Left ventricle myocardium inferior (tissue), 1 donor: ENCODE data around the gene TTC39B. TPM values are rescaled to one million over a fixed set of nuclear protein-coding genes. Genes with fewer than 3 reads are reported as not detected.

Experiments
- DNase-seq: peaks from one replicate; pipeline ENCODE4 v3.0.0-alpha.2; 2020
- H3K27ac ChIP-seq: fragments of 200-600 bp; replicated peaks from 2 replicates; pipeline ENCODE4 v1.8.0; 2021
- H3K27me3 ChIP-seq: fragments of 200-600 bp; 2 replicates; pipeline ENCODE4 v1.8.0; 2021; ENCODE audit warnings: low read depth
- H3K36me3 ChIP-seq: fragments of 200-600 bp; 2 replicates; pipeline ENCODE4 v1.8.0; 2021
- H3K4me1 ChIP-seq: fragments of 200-600 bp; 2 replicates; pipeline ENCODE4 v1.8.0; 2021
- H3K4me3 ChIP-seq: fragments of 200-600 bp; 2 replicates; pipeline ENCODE4 v1.8.0; 2021; ENCODE audit warnings: mild to moderate bottlenecking, moderate library complexity
- H3K9me3 ChIP-seq: fragments of 200-600 bp; replicated peaks from 2 replicates; pipeline ENCODE4 v1.8.0; 2021
- intact Hi-C: fragments of 100-400 bp; cut with micrococcal nuclease; formaldehyde crosslinking; loops from one replicate; pipeline ENCODE4 v1.11.0; 2022
- total RNA-seq: library from RNA; stranded (reverse); fragmentation: NEBNext Ultra II Directional; extraction: Animal tissue kit (Norgen Biotek cat#: 25700); gene quantifications from one replicate; pipeline ENCODE4 v1.2.1, GENCODE V29; 2021
- TF ChIP-seq, protein P1 (sequence below): fragments of 200-600 bp; IDR thresholded peaks from 2 replicates; pipeline ENCODE4 v1.8.0; 2021; ENCODE audit warnings: antibody characterized with exemption, mild to moderate bottlenecking, borderline replicate concordance
- donor health status: DM: no; HTN: yes; CAD: no; lungs with severe emphysema.

The TTC39B gene
- total RNA-seq, 1 donor from 2014 or later, result 1.6 TPM

GRCh38 chr9:15246708-15247107 is 60.3 kb downstream of the TTC39B start:
- Histone ChIP-seq H3K27ac (no peak overlapping the region), H3K27me3 (no peaks in the 10 kb centered on the region), H3K9me3 (no peaks in the 10 kb centered on the region), H3K36me3 (no peaks in the 10 kb centered on the region), H3K4me3 (no peak overlapping the region), H3K4me1 (peaks cover 18% of the 10 kb centered on the region)
- intact Hi-C loops, result no loop called here
- TF ChIP-seq, protein P1, sequence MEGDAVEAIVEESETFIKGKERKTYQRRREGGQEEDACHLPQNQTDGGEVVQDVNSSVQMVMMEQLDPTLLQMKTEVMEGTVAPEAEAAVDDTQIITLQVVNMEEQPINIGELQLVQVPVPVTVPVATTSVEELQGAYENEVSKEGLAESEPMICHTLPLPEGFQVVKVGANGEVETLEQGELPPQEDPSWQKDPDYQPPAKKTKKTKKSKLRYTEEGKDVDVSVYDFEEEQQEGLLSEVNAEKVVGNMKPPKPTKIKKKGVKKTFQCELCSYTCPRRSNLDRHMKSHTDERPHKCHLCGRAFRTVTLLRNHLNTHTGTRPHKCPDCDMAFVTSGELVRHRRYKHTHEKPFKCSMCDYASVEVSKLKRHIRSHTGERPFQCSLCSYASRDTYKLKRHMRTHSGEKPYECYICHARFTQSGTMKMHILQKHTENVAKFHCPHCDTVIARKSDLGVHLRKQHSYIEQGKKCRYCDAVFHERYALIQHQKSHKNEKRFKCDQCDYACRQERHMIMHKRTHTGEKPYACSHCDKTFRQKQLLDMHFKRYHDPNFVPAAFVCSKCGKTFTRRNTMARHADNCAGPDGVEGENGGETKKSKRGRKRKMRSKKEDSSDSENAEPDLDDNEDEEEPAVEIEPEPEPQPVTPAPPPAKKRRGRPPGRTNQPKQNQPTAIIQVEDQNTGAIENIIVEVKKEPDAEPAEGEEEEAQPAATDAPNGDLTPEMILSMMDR, result no peak
- no peak for DNase-seq

- H3K27ac ChIP-seq, result no peak overlapping the region
These were observed 60.8 kb downstream of the TTC39B start for GRCh38 chr9:15246243-15246642.

DNA sequence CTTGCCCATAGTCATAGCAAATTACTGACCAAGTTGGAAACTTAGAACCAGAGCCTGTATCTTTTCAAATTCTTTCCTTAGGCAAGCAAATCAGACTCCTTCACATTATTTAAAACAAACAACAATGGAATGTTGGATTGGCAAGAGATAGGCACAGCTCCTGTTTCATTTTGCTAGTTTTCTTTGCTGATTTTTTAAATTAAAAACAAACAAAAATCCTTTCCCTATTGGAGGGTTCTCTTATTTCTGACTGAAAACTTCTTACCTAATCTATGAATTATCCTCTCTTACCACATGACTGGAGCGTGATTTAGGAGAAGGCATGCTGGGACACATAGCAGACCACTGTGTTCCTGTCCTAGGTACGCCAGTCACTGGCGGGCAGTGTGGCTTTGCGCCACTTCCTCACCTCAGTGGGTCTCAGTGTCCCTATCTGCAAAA is 63.0 kb downstream of the TTC39B start:
- no peak overlapping the region for H3K27ac ChIP-seq
- intact Hi-C loops, result no loop called here
- TF ChIP-seq, protein P1, result no peak

More at GRCh38 chr9:15246243-15246642, 60.8 kb downstream of the TTC39B start:
- H3K4me3 ChIP-seq, result no peak overlapping the region
- peaks cover 18% of the 10 kb centered on the region for H3K4me1 ChIP-seq
- H3K9me3 ChIP-seq, result no peaks in the 10 kb centered on the region
- no peak for DNase-seq
- no peaks in the 10 kb centered on the region for H3K27me3 ChIP-seq
- no peaks in the 10 kb centered on the region for H3K36me3 ChIP-seq
- intact Hi-C loops, result no loop called here
- TF ChIP-seq, protein P1, result no peak

DNA sequence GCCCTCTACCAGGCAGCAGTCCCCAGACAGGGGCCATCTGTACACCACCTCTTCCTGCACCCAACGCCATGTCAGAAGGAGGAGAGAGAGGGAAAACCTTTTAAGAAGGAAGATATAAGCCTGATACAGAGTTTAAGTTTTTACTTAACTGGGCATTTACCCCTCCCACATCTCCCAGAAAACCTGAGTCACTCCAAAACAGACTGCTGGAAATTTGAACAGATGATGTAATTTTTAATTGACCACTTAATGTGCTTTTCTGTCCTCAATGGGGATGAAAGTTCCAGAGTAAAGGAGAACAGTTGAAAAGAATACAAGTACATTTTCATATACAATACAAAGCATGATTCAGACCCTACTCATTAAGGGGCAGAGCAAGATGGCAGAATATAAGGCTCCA is 63.9 kb downstream of the TTC39B start:
- Histone ChIP-seq H3K27ac (no peak overlapping the region), H3K4me1 (peaks cover 11% of the 10 kb centered on the region), H3K9me3 (peaks cover 15% of the 10 kb centered on the region)

More for the DNA sequence above, 63.0 kb downstream of the TTC39B start:
- Histone ChIP-seq H3K36me3 (no peaks in the 10 kb centered on the region), H3K4me3 (no peak overlapping the region), H3K27me3 (no peaks in the 10 kb centered on the region), H3K4me1 (peaks cover 20% of the 10 kb centered on the region), H3K9me3 (peaks cover 6% of the 10 kb centered on the region)
- DNase-seq, result no peak

DNA sequence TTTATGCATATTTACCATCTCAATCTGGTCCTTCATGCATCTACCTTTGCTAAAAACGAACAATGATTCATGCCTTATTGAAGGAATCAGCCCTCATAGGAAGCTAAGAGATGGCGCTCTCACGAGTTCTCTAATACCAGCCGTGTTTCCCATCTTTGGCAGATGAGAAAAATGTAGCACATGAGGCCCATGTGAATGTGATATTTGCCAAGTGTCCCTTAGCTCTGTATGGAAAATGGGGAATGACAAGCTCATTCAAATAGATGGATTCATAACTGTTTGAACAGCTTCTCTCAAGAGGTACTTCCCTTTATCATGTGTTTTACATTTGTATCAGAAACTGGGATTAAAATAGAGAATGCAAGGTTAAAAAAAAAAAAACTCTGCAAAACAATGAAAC is 66.1 kb downstream of the TTC39B start:
- Histone ChIP-seq H3K36me3 (no peaks in the 10 kb centered on the region), H3K4me1 (peaks cover 11% of the 10 kb centered on the region), H3K27me3 (no peaks in the 10 kb centered on the region), H3K9me3 (peaks cover 35% of the 10 kb centered on the region), H3K27ac (no peak overlapping the region), H3K4me3 (no peak overlapping the region)
- TF ChIP-seq, protein P1, result no peak
- intact Hi-C loops, result no loop called here
- DNase-seq, result no peak

More for the DNA sequence above, 63.9 kb downstream of the TTC39B start:
- intact Hi-C loops, result no loop called here
- no peaks in the 10 kb centered on the region for H3K27me3 ChIP-seq
- H3K36me3 ChIP-seq, result no peaks in the 10 kb centered on the region
- H3K4me3 ChIP-seq, result no peak overlapping the region
- no peak for DNase-seq
- TF ChIP-seq, protein P1, result no peak
